Transverse colon (tissue), 4 donors: Measurements from ENCODE around the gene CCDC136.

Experiments
- EP300 ChIP-seq: sonication (generic); formaldehyde crosslinking; IDR thresholded peaks from one replicate; pipeline ENCODE4 v1.6.1; 2017; ENCODE audit warnings: antibody characterized with exemption, low read depth
- POLR2A ChIP-seq: fragments of 450-650 bp; IDR thresholded peaks from one replicate; pipeline ENCODE4 v1.6.1; 2016; ENCODE audit warnings: antibody characterized with exemption, mild to moderate bottlenecking, moderate library complexity
- POLR2AphosphoS5 ChIP-seq, 3 donors: sonication (generic); formaldehyde crosslinking; IDR thresholded peaks; one replicate each; pipeline ENCODE4 v1.6.1; 2016; ENCODE audit warnings: antibody characterized with exemption in 3 of 3
- TF ChIP-seq, protein P1 (sequence below), 5 experiments: fragments of 200-600 bp in 3 of 5; fragments of 450-650 bp in 2 of 5; sonication (generic) in 3 of 5; IDR thresholded peaks; 1 replicate in 2 of 5; 2 replicates in 3 of 5; pipeline ENCODE4 v1.5.1; 2016 to 2017; ENCODE audit warnings: antibody characterized with exemption in 5 of 5, inconsistent platforms in 3 of 5, mild to moderate bottlenecking in 2 of 5, moderate library complexity in 1 of 5

DNA sequence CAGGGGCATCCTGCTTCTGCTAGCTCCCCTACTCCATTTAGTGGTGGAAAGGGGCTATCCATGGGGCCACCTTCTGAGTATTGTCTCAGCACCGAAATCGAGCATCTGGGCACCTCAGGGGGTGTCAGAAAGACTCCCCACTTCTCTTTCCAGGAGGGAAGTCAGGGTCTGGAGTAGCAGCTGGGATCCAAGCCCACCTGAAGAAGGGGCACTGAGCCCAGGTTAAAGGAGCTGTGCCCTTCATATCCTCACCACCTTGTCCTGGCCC, 41.0 kb downstream of the CCDC136 start:
- TF ChIP-seq, protein P1, sequence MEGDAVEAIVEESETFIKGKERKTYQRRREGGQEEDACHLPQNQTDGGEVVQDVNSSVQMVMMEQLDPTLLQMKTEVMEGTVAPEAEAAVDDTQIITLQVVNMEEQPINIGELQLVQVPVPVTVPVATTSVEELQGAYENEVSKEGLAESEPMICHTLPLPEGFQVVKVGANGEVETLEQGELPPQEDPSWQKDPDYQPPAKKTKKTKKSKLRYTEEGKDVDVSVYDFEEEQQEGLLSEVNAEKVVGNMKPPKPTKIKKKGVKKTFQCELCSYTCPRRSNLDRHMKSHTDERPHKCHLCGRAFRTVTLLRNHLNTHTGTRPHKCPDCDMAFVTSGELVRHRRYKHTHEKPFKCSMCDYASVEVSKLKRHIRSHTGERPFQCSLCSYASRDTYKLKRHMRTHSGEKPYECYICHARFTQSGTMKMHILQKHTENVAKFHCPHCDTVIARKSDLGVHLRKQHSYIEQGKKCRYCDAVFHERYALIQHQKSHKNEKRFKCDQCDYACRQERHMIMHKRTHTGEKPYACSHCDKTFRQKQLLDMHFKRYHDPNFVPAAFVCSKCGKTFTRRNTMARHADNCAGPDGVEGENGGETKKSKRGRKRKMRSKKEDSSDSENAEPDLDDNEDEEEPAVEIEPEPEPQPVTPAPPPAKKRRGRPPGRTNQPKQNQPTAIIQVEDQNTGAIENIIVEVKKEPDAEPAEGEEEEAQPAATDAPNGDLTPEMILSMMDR (IDR thresholded peaks at IDR 0.05), result no peak
- no peak for TF ChIP-seq POLR2A
- TF ChIP-seq EP300, result no peak
- TF ChIP-seq POLR2AphosphoS5 (IDR thresholded peaks at IDR 0.05), result no peak
